Effector CD8-positive, alpha-beta T cell (primary cell): ENCODE results near the gene ONECUT3.

Source experiments
- DNase-seq: peaks from one replicate; lab custom pipeline; 2025; lab: John Stamatoyannopoulos, UW

ONECUT3 gene

DNA sequence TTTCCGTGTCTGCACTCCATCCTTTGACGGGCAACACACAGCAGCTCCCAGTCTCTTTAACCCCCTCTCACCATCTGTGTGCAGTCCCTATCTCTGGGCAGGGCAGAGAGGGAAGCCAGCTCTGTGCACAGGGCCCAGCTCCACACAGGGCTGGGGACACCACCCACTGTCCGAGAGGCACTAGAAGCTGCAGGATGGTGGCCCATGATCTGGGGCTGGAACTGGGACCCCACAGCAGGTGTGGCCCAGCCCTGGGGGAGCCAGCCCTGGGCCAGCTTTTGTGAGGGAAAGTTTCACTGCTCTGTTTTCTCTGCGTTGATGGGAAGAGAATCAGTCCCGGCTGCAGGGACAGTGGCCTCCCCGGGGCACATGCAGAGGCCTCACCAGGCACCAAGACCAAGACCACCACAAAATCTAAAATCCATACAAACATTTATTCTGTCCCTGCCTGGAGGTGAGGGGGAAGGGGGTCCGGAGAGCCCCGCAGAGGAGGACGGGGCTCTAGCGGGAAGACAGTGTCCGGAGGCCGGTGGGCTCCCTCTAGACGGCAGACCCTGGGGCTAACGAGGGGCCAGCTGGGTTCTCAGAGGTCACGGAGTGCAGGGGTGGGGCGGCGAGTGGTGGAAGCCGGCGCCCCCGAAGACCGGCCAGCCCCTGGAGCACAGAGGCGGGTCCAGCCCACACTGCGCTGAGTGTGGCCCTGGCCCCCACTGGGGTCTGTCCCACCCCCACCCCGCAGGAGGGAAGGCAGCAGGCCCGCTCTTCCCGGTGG is 61.7 kb downstream of the ONECUT3 start:
- DNase-seq: no peak

DNA sequence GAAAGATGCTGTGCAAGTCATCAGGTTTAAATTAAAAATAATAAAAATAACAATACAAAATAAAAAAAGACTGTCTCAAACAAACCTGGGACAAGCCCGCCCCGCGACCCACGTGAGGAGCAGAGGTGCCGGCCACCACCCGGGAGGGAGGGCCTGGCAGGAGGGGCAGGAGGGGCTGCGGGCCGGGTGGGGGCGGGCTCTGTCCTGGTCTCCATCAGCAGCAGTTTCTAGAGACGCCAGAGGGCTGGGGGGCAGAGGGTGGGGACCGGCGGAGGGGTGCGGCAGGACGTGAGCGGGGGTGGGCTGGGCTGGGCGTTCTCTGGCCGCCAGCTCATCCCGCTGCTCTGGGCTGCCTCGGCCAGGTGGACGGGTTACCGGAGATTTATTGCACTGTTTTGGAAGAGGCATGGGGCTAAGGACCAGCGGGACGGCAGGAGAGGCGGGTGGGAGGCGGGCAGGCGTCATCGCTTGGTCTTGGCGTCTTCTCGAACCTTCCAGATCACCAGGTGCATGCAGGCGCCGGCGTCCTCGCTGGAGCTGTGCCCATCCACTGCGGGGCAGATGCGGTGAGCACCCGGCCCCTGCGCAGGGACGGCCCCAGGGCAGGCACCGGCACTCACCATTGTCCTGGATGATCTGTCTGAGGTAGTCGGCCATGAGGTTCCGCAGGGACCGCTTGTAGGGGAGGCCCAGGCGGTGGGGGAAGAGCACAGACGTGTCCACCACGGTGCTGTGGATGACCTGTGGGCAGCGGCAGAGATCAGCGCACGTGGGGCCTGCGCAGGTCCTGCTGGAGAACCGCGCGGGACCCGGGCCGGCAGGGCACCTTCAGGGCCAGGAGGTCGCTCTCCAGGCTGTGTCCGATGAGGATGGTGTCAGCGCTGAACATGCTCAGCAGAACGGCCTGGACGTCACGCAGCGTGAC is 62.6 kb downstream of the ONECUT3 start:
- DNase-seq: no peak

DNA sequence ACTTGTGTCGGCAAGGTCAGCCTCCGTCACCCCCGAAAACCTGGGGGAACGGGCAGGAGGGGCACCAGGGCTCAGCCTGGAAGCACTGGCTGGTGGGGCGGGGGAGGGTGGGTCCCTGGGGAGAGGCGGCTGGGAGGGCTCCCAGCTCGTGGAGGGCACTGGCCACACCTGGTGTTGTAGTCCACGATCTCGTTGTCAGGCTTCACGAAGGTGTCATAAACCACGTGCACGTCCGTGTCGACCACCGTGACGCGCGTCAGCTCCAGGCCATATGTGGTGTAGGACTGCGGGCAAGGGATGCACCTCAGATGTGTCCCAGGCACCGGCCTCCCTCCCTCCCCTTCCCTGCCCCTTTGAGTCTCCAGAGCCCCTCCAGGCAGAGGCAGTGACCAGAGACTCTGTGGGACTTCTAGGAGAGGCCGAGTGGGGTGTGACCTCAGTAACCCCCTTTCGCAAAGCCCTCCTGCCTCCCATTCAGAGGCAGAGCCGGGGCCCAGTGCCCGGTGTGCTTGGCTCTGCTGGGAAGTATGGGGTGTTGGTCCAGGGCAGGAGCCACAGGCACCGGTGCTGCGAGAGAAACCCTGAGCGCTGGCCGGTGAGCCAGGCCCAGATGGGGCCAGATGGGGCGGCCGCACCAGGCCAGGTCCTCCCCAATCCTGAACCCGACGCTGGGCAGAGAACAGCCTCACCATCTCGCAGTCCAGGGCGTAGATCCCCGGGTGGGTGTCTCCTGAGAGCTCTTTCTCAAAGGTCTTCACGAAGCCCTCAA is 63.4 kb downstream of the ONECUT3 start:
- no peak for DNase-seq

DNA sequence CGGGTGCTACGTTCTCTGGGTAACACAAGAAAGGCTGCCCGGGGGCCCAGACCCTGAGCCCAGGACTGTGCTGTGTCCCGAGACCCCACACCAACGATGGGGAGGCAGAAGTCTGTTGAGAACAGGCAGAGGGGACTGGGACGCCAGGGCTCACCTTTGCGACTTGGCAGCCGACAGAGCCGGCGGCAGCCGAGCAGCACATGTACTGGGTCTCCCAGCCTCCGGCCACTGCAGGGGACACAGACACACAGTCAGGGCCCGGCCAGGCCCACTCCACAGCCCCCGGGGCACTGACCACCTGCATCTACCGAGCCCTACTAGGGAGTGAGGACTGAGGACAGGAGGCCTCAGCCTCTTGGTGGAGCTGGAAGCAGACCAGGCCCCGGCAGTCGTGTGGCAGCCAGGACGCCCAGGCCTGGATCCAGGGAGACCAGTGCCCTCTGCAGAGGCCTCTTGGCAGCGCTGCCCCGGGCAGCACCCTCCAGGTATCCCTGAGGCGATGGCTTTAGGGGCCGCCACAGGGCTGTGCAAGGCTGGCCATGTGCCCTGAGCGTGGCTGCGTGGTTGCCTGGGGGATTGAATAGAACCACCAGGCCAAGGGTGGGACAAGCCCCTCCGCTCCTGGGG is 64.4 kb downstream of the ONECUT3 start:
- DNase-seq: no peak

DNA sequence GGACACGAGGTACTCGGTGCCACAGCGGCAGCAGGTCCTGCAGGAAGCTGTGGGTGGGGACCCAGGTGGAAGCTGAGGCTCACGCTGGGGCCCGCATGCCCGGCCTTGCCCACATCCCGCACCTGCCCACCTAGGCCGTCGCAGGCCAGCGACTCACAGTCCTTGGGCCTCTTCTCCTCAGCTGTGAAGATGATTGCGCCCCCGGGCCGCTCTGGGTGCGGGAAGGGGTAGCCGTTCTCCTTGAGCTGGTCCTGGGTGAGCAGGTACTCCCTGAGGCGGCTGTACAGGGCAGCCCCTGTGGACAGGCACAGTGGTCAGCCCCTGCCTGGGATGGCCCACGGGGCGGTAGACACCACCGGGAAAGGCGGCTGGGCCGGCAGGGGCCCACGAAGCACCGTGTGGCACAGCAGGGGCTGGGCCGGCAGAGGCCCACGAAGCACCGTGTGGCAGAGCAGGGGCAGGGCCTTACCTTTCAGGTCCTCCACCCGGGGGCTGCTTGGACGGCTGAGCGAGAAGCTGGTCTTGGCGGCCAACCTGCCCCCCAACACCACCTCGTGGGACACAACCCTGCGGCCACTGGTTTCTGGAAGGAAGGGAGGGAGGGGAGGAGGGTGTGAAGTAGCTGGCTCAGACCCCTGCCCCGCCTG is 65.4 kb downstream of the ONECUT3 start:
- no peak for DNase-seq

DNA sequence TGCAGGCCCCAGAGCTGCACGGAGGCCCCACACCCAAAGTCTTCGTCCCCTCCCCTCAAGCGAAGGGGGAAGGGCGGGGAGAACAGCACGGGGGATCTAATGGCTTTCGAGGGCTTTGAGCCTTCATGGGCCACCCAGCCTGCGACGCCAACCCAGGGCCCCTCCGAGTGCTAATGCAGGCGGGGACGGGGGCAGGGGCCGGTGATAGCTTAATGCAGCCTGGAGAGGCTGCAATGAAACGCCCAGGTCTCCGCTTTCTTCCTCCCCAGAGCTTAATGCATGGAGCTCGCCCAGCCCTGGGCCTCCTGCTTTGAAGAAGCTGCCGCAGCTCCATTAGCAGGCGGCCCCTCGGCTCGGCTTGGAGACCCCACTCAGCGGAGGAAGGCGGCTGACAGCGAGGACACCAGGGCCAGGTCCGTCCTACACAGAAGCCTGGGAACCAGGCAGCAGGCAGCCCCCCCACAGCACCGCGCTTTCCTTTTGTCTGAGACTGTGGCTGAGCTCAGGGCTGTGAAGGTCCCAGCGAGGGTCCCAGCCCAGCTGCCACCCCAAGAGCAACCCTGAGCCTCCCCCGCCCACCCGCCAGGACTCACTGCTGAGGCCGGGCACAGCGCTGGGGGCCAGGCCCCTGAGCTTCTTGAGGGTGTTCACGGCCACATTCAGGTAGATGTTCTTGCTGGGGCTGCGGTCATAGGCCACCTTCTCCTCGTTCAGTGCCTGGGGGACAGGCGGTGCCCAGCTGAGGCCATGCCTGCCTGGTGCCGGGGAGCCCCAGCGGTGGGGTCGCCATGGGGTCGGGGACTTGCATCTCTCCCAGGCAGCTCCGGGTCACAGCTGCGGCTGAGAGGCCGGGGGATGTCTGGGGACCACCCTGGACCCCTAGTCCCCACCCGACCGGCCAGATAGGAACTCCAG is 66.3 kb downstream of the ONECUT3 start:
- no peak for DNase-seq

DNA sequence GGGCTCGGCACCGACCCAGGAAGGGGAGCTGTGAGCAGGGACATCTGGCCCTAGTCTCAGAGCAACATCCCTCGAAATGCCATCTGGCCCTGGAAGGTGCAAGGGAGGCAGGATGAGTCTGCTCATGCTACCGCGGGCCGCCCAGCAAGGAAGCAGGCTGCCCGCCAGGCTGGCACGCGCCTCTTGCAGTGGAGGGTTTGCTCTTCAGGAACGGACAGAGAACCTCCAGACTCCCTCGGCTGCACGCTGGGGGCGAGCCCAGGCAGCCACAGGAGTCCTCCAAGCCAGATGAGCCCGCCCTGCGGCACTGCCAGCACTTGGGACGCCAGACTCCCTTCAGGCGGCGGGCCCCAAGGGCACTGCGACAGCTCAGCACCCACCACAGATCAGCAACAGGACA is 68.9 kb downstream of the ONECUT3 start:
- DNase-seq: no peak

DNA sequence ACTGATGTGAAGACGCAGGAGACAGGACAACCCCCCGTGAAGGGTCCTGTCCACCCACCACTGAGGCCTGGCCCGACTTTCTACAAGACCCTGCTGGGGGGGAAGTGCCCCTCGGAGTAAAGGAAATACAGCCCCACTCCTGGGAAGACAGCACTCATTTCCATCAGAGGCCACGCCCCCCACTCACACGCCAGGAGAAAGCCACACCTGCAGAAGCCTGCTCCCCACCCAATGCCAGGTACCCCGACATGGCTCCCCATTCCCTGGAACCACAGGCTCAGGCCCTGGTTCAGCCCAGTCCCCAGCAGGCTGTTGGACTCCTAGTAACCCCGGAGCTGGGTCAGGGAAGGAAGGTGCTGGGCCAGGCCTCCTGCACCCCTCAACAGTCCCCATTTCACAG is 69.7 kb downstream of the ONECUT3 start:
- DNase-seq: no peak

DNA sequence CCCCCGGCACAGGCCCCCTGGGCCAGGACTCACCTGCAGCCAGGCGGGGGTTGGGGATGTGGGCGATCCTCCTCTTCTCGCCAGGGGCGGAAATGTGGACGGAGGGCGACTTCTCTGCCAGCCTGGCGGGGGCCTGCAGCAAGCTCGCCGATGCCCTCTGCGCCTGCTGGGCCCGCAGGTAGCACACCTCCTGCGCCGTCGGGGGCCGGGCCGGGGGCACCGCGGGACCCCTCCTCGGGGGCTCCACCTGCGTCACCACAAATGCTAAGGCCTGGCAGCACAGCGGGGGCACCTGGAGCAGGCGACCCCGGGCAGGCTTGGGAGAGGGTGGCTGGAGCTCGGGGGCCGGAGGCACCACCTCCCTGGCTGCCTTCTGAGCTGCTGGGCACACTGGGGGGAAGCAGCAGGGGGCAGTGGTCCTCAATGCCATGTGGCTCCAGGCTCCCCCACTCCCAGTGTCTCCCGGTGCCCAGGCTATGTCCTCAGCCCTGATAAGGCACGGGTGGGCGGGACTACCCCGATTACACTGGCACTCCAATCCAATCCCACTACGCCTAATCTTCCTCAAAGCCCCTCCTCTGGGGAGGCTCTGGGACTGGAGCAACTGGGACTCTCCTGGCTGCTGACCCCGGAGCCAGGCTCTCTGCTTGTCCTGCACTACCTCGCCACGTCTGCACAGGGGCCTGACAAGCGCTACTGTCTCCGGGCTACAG is 70.4 kb downstream of the ONECUT3 start:
- DNase-seq: no peak

DNA sequence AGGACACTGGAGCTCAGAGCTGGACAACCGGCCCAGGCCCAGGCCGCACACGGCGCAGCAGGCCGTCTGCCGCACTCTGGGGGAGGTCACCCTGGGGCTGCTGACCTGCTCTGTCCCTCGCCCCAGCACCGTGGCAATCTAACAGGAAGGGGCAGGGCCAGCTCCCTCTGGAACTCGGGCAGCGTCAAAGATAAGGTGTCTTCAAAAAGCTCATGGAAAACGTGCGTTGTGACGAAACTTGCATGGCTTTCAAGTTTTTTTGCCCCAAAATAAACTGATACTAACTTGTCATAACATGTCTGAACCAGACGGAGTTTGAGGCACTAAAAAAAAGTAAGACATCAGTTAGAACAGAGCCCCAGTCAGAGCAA is 70.9 kb downstream of the ONECUT3 start:
- no peak for DNase-seq

DNA sequence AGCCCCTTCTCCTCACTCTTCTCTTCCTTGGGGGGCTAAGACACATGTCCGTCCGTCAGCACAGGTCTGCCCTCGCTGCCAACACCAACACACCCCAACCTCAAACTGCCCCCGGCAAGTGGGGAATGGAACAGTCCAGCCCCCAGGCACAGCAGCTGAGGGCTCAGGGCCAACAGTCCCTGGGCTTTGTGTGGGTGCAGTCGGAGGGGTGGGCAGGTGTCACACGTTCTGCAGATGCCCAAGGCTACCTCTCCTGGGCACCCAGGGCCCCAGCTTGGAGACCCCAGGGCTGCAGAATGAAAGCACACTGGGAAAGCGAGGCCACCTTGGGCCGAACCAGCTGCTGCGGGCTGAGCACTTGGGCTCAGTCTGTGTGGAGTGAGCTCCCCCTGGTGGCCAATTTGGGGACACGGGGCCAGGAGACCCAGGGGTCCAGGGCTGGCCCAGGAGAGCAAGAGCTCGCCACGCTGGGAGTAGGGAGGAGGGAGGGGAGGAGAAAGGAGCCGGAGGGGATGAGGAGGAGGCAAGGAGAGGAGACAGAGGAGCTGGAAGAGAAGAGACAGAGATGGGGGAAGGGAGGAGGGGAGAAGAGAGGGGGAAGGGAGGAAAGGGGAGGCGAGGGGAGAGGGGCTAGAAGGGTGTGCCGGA is 72.7 kb downstream of the ONECUT3 start:
- peak; percentile 73 for DNase-seq

DNA sequence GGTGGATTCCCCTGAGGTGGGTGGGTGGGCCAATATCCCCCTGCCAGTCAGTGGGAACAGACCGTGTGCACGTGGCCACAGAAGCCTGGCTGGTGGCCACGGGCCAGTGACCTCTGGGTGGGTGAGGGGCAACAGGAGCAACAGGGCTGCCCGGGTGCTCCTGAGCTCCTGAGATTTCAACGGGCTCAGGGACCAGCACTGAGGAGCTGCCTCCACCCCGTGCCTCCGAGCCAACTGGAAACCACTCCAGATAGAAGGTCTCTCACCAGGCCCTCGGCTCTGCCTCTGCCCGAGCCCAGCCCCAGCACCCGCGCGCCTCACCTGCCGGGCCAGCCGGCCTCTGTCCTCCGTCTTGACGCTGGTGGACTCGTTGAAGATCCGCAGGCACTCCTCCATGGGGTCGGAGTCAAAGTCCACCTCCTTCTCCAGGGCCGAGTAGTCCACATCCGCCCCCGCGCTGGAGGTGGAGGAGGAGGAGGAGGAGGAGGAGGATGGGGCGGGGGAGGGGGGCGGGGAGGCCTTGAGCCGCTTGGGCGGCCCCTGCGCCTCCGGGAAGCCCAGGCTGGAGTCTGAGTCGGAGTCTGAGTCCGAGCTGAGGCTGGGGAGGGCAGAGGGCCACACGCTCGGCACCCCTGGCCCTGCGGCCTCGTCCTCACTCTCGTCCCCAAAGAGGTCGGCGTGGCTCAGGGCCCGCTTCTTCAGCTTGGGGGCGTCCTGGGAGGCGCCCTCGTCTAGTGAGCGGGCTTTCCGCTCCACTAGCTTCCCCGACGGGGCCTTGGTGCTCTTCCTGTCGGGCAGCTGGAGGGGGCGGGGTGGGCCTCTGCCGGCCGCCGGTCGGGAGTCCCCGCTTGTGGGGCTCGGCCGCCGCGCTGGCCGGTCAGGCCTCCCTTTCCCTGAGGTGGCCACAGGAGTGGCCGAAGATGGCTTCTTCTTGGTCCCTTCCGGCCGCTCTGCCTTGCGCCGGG is 73.5 kb downstream of the ONECUT3 start:
- DNase-seq: no peak

DNA sequence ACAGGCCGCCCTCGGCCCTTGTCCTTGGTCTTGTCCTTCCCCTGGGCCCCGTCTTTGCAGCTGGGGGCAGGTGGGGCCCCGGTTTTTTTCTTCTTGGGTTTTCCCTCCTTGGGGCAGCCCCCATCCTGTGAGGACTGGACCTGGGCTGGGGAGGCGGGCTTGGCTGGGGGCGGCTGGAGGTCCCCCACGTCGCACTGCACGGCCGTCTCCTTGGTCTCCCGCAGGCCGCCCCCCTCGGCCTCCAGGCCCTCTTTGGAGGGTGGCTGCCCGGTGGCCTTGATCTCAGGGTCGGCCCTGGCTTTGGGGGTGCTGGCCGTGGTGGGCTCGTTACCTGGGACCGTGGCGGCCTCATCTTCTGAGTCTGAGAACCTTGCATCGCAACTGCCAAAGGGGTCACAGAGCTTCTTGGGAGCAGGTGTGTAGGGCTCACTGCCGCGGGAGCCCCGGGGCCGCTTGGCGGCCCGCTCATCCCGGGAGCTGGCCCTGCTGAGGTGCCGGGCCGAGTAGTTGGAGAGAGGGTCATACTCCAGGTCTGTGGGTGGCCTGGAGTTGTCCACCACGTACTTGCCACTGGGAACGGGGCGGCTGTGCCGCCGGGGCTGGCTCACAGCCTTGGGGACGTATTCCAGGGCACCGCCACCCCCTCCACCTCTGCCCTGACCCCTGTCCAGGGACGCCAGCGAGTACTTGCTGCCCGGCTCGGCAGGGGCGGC is 74.4 kb downstream of the ONECUT3 start:
- DNase-seq: no peak

DNA sequence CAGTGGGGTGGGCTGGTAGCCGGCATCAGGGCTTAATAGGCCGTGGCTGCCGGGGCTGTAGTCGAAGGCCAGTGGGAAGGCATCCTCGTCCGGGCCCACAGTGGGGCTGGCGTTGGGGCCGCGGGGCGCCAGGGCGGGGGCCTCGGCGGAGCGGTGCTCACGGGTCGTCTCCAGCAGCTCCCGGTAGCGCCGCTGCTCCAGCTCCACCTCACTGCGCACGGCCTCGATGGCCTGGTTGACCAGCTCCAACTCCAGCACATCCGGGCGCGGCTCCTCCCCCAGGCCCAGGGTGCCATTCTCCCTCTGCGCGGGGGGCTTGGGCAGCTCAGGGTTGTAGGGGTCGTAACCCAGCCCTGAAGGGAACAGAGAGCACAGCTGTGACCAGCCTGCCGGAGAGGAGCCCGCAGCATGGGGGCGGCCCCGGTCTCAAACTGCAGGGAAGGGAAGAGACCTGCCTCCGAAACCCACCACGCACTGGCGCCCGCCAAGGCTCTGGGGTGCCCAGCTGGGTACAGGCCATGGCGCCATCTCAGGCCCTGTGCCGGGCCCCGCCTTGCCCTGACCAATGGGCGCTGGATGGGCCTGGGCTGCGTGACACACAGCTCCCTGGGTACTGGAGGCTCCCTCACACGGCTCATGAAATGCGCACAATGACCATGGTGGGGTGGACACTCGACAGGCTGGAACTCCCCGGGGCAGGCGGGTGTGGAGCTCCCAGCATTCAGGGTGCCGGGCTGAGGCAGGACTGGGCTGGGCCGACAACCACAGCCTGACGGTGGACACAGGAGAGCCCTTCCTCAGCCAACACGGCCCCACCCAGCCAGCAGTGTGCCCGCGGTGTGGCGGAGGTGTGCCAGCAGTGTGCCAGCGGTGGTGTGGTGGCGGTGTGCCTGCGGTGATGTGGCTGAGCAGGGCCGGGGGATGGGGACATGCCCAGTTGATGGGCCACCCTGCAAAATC is 75.3 kb downstream of the ONECUT3 start:
- no peak for DNase-seq

DNA sequence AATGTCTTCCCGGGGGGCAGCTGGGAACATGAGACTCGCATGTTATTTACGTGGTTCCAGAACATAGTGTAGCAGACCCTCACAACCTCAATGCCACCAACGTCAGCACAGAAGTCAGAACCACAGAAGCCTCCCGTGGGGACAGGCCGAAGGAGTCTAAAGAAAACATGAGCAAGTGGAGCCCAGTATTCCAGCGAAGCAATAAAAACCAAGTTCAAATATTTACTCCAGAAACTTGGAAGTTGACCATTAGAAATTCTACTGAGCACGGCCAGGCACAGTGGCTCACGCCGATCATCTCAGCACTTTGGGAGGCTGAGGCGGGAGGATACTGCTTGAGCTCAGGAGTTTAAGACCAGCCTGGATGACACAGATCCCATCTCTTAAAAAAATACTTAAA is 76.7 kb downstream of the ONECUT3 start:
- DNase-seq: no peak

DNA sequence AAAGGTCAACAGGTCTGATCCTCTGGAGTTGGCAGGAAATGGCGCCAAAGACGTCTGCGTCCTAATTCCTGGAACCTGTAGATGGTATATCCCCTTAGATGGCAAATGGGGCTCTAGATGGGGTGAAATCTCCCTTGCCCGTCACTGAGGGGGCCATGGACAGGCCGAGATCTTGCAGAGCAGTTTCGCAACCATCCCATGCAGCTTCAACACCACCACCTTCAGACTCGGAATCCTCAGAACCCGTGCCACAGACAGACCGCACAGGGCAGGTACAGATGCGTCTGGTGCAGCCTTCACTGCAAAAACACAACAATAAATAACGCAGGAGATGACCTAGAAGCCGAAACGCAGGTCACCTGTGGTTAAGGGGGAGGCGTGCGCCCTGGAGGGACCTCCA is 77.3 kb downstream of the ONECUT3 start:
- DNase-seq: no peak
